Retinal pigment epithelial cell (primary cell): ENCODE data around the gene ZNF681.

ENCODE experiments used
- DNase-seq: peaks from one replicate; pipeline ENCODE4 v3.0.0-alpha.2; 2010; ENCODE audit warnings: low read depth
- H3K4me3 ChIP-seq: 2 replicates; pipeline ENCODE4 v1.5.1; 2011; ENCODE audit warnings: mild to moderate bottlenecking, low read length, control low read depth, moderate library complexity
- CTCF ChIP-seq: conservative IDR thresholded peaks from 2 replicates; pipeline ENCODE4 v1.5.1; 2011; ENCODE audit warnings: low read depth, low read length, control low read depth, inconsistent platforms

Gene ZNF681

GRCh38 chr19:23795462-23795861 is 36.8 kb upstream of the ZNF681 start:
- no peak for TF ChIP-seq CTCF
- no peak for DNase-seq
- no peak overlapping the region for H3K4me3 ChIP-seq

- no peak for DNase-seq
- TF ChIP-seq CTCF: no peak
- H3K4me3 ChIP-seq: no peak overlapping the region
Measured at GRCh38 chr19:23792784-23793183, 34.1 kb upstream of the ZNF681 start.

- DNase-seq: peak; percentile 55
- no peak overlapping the region for H3K4me3 ChIP-seq
- TF ChIP-seq CTCF: no peak
Measured at GRCh38 chr19:23790641-23791488, 32.2 kb upstream of the ZNF681 start.

GRCh38 chr19:23789246-23789645 is 30.6 kb upstream of the ZNF681 start:
- no peak for DNase-seq
- H3K4me3 ChIP-seq: no peak overlapping the region
- no peak for TF ChIP-seq CTCF

GRCh38 chr19:23788411-23788810 is 29.7 kb upstream of the ZNF681 start:
- DNase-seq: no peak
- no peak overlapping the region for H3K4me3 ChIP-seq
- no peak for TF ChIP-seq CTCF

GRCh38 chr19:23787106-23787505 is 28.4 kb upstream of the ZNF681 start:
- peak; percentile 65 for DNase-seq
- H3K4me3 ChIP-seq: no peak overlapping the region
- no peak for TF ChIP-seq CTCF

- H3K4me3 ChIP-seq: no peak overlapping the region
- no peak for TF ChIP-seq CTCF
- DNase-seq: no peak
Measured at GRCh38 chr19:23785982-23786381, 27.3 kb upstream of the ZNF681 start.
